Mesodermal cell (in vitro differentiated cells): ENCODE measurements around the gene MAP7D2.
"Not testable (repeated sequence)": the region's sequence is repeated elsewhere in the genome, so short reads cannot be mapped to it uniquely, and the experiment has no call there.

Source experiments
- H3K27ac ChIP-seq: 2 replicates; pipeline ENCODE4 v1.7.0; 2013; ENCODE audit warnings: mild to moderate bottlenecking, low read depth, low read length, moderate library complexity; ENCODE audit not compliant: severe bottlenecking
- H3K36me3 ChIP-seq: 2 replicates; pipeline ENCODE4 v1.7.1; 2013; ENCODE audit warnings: mild to moderate bottlenecking, low read length, moderate library complexity; ENCODE audit not compliant: control insufficient read depth, insufficient read depth
- H3K4me1 ChIP-seq: one replicate; pipeline ENCODE4 v1.7.1; 2013; ENCODE audit warnings: mild to moderate bottlenecking, low read length; ENCODE audit not compliant: insufficient read depth, control insufficient read depth, poor library complexity, severe bottlenecking
- H3K4me3 ChIP-seq: 2 replicates; pipeline ENCODE4 v1.7.0; 2013; ENCODE audit warnings: low read length, control low read depth, mild to moderate bottlenecking; ENCODE audit not compliant: insufficient read depth, poor library complexity, severe bottlenecking; ENCODE audit errors: extremely low read depth
- H3K9me3 ChIP-seq: 2 replicates; pipeline ENCODE4 v1.7.1; 2013; ENCODE audit warnings: mild to moderate bottlenecking, low read length, moderate library complexity; ENCODE audit not compliant: control insufficient read depth
- WGBS, 2 experiments: methylation state at CpG; one replicate each; pipeline ENCODE4 v1.1.5; 2013; ENCODE audit warnings: missing lambda C conversion rate in 2 of 2; ENCODE audit not compliant: insufficient coverage in 2 of 2; 5-methylcytosine and 5-hydroxymethylcytosine counted together

The MAP7D2 gene

DNA sequence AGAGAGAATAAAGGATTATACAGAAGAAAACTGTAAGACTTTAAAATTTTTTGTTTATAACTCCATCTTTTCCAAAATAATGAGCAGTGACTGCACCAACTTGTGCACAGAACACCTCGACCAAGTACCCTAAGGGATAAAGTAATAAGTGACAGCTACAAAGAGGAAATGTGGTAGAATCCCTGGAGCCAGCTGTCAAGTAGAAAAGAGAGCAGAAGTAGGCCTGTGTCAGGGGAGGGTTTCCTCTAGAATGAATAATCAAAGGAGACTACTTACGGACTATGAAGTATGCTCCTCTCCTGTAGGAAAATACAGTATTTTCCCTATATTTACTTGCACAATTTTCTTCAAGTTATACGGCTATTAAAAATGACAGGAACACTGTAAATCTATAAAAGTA, 23.7 kb upstream of the MAP7D2 start:
- no CpG with 5 or more reads among the region's 3 CpGs for WGBS, 2 experiments
- Histone ChIP-seq H3K9me3 (no peaks in the 10 kb centered on the region), H3K36me3 (peaks cover 22% of the 10 kb centered on the region), H3K4me3 (peak overlapping the region; percentile 62), H3K4me1 (no peaks in the 10 kb centered on the region), H3K27ac (peak overlapping the region; percentile 2)

DNA sequence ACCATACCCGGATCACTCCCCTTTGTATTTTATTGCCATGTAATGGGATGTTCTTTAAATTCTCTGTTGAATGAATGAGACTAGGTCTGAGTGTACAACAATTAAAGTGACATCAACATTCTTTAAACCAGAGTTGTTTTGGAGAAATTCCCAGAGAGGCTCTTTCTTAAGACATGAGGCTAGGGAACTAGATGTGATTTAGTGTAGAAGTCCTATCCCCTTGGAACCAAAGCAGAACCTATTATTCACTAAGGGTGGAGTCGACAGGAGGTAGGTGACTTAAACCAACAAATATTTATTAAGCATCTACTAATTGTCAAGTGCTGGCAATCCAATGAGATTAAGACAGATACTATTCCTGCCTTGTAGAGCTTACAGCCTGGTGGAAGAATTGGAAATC, 23.3 kb upstream of the MAP7D2 start:
- Histone ChIP-seq H3K36me3 (peaks cover 26% of the 10 kb centered on the region), H3K4me3 (peak overlapping the region; percentile 62), H3K4me1 (no peaks in the 10 kb centered on the region), H3K27ac (no peak overlapping the region), H3K9me3 (no peaks in the 10 kb centered on the region)
- no CpG with 5 or more reads among the region's 2 CpGs for WGBS, 2 experiments

DNA sequence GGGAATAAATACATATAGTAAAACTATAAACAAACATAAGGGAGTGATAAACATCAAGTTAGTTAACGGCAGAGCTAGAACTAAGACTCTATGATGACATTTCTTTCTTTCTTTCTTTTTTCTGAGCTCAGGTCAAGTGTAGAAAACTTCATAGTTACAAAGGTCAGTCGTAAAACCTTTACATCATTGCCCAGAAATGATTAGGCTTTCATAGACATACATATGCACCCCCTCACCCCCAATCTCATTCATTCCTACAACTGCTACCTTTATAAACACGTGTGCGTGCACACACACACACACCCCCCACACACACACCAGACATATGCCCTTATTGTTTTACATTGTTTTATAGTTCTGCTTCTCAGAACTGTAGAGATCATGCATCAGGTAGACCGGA, 19.2 kb upstream of the MAP7D2 start:
- Histone ChIP-seq H3K4me1 (no peaks in the 10 kb centered on the region), H3K9me3 (no peaks in the 10 kb centered on the region), H3K36me3 (peaks cover 53% of the 10 kb centered on the region), H3K27ac (no peak overlapping the region), H3K4me3 (no peak overlapping the region)
- WGBS, 2 experiments, result 100% methylated on average over 1 of the region's 5 CpGs; no CpG with 5 or more reads in 1 of the 2 experiments

DNA sequence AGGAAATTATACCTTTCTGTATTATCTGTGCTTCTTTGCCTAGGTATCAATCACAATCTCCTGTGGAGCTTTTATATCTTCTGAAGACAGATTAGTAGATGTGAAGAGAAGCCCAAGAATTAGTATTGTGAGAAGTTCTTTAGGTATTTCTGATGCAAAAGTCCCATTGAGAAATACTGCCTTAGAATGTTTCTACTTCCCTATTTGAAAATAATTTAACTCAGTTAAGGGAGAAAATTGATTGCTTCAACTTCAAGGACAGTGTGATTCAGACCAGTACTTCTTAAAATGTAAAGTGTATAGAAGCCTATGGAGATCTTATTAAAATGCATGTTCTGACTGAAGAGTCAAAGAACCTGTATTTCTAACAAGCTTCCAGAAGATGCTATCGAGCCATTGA, 16.0 kb upstream of the MAP7D2 start:
- H3K4me3 ChIP-seq, result no peak overlapping the region
- 100% methylated on average over 1 of the region's 1 CpG for WGBS, 2 experiments
- H3K36me3 ChIP-seq, result peaks cover 60% of the 10 kb centered on the region
- no peaks in the 10 kb centered on the region for H3K9me3 ChIP-seq
- H3K27ac ChIP-seq, result no peak overlapping the region
- H3K4me1 ChIP-seq, result no peaks in the 10 kb centered on the region

DNA sequence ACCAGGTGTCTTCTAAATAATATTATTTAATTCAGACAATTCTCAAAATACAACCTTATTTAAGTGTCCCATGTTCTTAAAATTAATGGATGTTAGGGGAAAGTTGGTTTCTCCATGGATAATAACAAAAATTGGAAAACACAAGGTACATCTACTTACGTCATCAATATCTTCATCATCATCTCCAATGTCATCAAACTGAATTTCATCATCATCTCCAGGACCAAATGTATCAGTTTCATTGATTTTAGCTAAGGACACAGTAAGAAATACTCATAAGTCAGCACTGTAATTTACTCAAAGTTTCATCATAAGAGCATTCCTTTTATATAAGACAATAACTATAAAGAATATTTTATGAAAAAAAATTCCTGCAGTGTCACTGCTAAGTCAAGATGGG, 13.7 kb upstream of the MAP7D2 start:
- H3K36me3 ChIP-seq, result peaks cover 48% of the 10 kb centered on the region

DNA sequence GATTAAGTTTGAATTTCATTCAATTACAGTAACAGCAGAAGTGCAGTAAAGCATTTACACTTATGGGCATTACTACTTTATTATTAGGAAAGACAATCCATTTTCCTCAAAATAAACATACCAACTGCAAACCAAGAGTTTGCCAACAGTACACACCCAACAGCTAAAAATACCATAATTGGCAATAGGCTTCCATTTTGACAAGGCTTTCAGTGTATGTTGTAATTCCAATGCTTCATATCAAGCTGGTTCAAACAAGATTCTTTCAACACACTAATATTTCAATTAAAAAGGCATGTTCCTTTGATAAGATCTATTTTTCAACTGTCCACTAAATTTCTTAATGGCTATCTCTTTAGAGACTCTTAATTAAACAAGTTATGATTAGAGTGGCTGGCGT, 12.8 kb upstream of the MAP7D2 start:
- WGBS, 2 experiments, result 100% methylated on average over 1 of the region's 1 CpG; no CpG with 5 or more reads in 1 of the 2 experiments
- H3K36me3 ChIP-seq, result peaks cover 48% of the 10 kb centered on the region
- H3K4me3 ChIP-seq, result no peak overlapping the region
- no peaks in the 10 kb centered on the region for H3K4me1 ChIP-seq
- no peaks in the 10 kb centered on the region for H3K9me3 ChIP-seq
- no peak overlapping the region for H3K27ac ChIP-seq

More for the DNA sequence above, 13.7 kb upstream of the MAP7D2 start:
- H3K9me3 ChIP-seq, result no peaks in the 10 kb centered on the region
- H3K4me3 ChIP-seq, result no peak overlapping the region
- no peaks in the 10 kb centered on the region for H3K4me1 ChIP-seq
- WGBS, 2 experiments, result no CpG with 5 or more reads among the region's 1 CpG
- no peak overlapping the region for H3K27ac ChIP-seq

DNA sequence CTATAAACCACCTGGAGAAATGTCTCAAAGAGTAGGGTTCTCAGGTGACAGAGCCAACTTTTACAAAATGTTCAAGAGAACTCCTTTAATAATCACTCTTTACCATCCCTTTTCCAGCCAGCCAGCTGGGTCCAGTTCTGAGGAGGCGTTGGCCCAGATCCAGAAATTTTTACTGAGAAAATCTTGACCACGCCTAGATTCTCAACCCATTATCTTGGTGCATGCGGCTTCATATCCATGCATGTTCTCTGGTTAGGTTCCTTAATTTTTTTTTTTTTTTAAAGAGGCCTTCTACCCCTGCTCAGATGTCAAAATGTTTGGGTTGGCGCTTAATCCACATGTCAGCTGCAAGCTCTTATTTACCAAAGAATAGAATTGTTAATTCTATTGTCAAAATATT, 12.0 kb upstream of the MAP7D2 start:
- Histone ChIP-seq H3K36me3 (peaks cover 43% of the 10 kb centered on the region), H3K4me3 (no peak overlapping the region), H3K4me1 (no peaks in the 10 kb centered on the region), H3K9me3 (no peaks in the 10 kb centered on the region), H3K27ac (no peak overlapping the region)
- 92% methylated on average over 2 of the region's 4 CpGs; no CpG with 5 or more reads in 1 of the 2 experiments for WGBS, 2 experiments

DNA sequence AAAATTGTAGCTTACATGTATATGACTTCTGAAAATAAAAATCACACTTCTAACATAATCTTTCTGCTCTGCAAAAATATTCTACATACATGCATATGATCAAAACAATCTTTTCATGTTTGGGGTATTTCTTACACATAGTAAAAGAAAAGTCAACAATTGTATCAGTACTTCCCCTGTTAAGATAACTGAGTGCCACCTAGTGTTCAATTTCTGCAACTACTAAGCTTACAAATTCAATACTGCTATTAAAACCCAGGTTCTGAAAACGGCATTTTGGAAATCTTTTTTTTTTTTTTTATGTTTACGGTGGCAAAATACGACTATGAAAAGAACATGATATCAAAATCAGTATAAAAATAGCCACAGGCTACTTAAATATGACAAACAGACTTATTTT, 10.7 kb upstream of the MAP7D2 start:
- H3K27ac ChIP-seq, H3K4me1 ChIP-seq, H3K9me3 ChIP-seq, H3K4me3 ChIP-seq: not testable (repeated sequence)
- WGBS, 2 experiments, result no CpG with 5 or more reads among the region's 3 CpGs
- peaks cover 31% of the 10 kb centered on the region for H3K36me3 ChIP-seq

DNA sequence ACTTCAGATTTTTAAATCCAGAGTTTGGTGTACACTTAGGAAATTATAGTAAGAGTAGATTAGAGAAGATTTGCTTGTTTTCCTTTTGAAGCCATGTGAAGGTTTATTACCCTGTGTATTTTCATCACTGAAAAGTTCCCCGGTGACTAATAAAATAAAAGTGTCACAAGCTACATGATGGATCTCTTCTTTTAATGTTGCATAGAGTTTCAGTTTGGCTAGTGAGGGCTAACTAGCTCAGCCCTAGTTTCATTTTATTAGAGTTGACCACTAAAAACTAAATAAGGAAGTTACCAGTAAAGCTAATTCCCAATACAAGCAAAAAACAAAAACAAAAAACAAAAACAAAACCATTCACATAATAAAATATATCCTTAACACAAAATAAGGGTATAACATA, 10.1 kb upstream of the MAP7D2 start:
- peaks cover 29% of the 10 kb centered on the region for H3K36me3 ChIP-seq
- H3K27ac ChIP-seq, H3K9me3 ChIP-seq, H3K4me3 ChIP-seq, H3K4me1 ChIP-seq: not testable (repeated sequence)
- WGBS, 2 experiments, result no CpG with 5 or more reads among the region's 1 CpG

DNA sequence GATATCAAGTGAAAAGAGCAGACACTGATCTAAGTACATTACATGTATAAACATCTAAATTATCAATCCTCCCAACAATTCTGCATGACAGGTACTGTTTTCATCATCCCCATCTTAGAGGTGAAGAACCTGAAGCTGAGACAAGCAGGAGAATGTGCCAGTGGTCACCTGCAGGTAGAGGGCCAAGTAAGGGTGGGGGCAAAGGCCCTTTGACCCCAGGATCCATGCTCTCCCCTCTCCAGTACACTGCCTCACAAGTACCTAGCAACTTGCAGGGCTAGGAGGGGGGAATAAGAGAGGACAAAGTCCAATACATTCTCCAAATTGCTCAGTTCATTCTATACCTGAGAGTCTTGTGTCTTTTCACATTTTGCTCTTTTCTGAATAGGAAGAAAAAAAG, 8.3 kb upstream of the MAP7D2 start:
- peaks cover 24% of the 10 kb centered on the region for H3K36me3 ChIP-seq
- H3K4me3 ChIP-seq, result no peak overlapping the region
- no peaks in the 10 kb centered on the region for H3K4me1 ChIP-seq
- H3K9me3 ChIP-seq, result no peaks in the 10 kb centered on the region
- H3K27ac ChIP-seq, result no peak overlapping the region

DNA sequence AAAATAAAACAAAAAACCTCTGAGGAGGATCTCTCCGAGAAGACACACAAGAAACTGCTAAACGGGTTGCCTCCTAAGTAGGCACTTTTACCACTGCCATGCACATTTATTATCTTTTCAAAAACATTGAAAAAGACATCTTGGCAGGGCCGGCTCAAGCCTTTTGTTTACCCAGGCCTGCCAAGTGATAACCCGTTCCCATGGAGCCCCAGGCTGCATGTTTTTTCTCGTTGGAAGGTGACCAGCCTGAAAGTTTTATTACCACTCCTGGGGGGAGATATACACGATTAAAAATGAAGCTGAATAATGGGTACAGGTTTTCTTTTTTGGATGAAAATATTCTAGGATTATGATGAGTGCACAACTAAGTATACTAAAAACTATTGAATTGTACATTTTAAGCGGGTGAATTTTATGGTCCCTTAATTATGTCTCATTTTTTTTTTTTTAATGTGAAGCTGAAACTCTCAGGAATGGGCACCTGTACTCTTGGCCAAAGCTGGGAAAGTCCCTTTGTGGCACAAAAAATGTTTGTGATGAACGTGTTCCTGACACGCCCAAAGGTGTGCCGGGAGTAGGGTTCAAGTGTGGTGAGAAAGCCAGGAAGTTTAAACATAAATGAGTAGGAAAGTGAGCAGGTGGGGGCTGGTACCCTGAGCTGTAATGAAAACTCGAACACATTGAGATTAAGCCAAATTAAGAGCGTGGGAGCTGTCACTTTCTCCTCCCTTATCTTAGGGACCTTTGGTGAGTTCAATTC, 1.5 kb upstream of the MAP7D2 start:
- Histone ChIP-seq H3K36me3 (no peaks in the 10 kb centered on the region), H3K9me3 (no peaks in the 10 kb centered on the region), H3K4me3 (no peak overlapping the region), H3K27ac (no peak overlapping the region), H3K4me1 (no peaks in the 10 kb centered on the region)
- WGBS, 2 experiments, result 75 to 94% methylated on average over 4 to 5 of the region's 12 CpGs
